ENCODE results near the gene NFASC. TPM values are rescaled to one million over a fixed set of nuclear protein-coding genes. Genes with fewer than 3 reads are reported as not detected.

The NFASC gene
- polyA plus RNA-seq, 3 donors, result 17.2 to 22.5 (median 18.6) TPM

- no peak for DNase-seq (ENCODE audit: extremely low read depth in 1 of 11, low read depth in 9 of 11, low spot score in 4 of 11)
Measured at GRCh38 chr1:204940591-204940990, 69.9 kb downstream of the NFASC start.

- DNase-seq (ENCODE audit: extremely low read depth in 1 of 11, low read depth in 9 of 11, low spot score in 4 of 11), result peak; percentile 44 to 63 (median 55)
Measured at GRCh38 chr1:204941421-204942338, 71.0 kb downstream of the NFASC start.

GRCh38 chr1:204943495-204943894 lies 72.8 kb downstream of the NFASC start:
- no peak for DNase-seq (ENCODE audit: extremely low read depth in 1 of 11, low read depth in 9 of 11, low spot score in 4 of 11)

GRCh38 chr1:204944662-204945061 lies 74.0 kb downstream of the NFASC start:
- no peak for DNase-seq (ENCODE audit: extremely low read depth in 1 of 11, low read depth in 9 of 11, low spot score in 4 of 11)

- peak in 3 of 11 donors; percentile 20 to 37 (median 21) for DNase-seq (ENCODE audit: extremely low read depth in 1 of 11, low read depth in 9 of 11, low spot score in 4 of 11)
Measured at GRCh38 chr1:204945565-204945977, 74.9 kb downstream of the NFASC start.

GRCh38 chr1:204946640-204947039 lies 76.0 kb downstream of the NFASC start:
- no peak for DNase-seq (ENCODE audit: extremely low read depth in 1 of 11, low read depth in 9 of 11, low spot score in 4 of 11)

GRCh38 chr1:204947338-204947737 lies 76.7 kb downstream of the NFASC start:
- DNase-seq (ENCODE audit: extremely low read depth in 1 of 11, low read depth in 9 of 11, low spot score in 4 of 11), result no peak

- no peak for DNase-seq (ENCODE audit: extremely low read depth in 1 of 11, low read depth in 9 of 11, low spot score in 4 of 11)
Measured at GRCh38 chr1:204947747-204948146, 77.1 kb downstream of the NFASC start.

- no peak for DNase-seq (ENCODE audit: extremely low read depth in 1 of 11, low read depth in 9 of 11, low spot score in 4 of 11)
Measured at GRCh38 chr1:204950353-204951001, 79.8 kb downstream of the NFASC start.

GRCh38 chr1:204958317-204959307 lies 88.0 kb downstream of the NFASC start:
- DNase-seq (ENCODE audit: extremely low read depth in 1 of 11, low read depth in 9 of 11, low spot score in 4 of 11), result no peak

- no peak for DNase-seq (ENCODE audit: extremely low read depth in 1 of 11, low read depth in 9 of 11, low spot score in 4 of 11)
Measured at GRCh38 chr1:204959374-204959773, 88.7 kb downstream of the NFASC start.

- DNase-seq (ENCODE audit: extremely low read depth in 1 of 11, low read depth in 9 of 11, low spot score in 4 of 11), result no peak
Measured at GRCh38 chr1:204959836-204960235, 89.2 kb downstream of the NFASC start.

- no peak for DNase-seq (ENCODE audit: extremely low read depth in 1 of 11, low read depth in 9 of 11, low spot score in 4 of 11)
Measured at GRCh38 chr1:204960306-204961125, 89.9 kb downstream of the NFASC start.

- no peak for DNase-seq (ENCODE audit: extremely low read depth in 1 of 11, low read depth in 9 of 11, low spot score in 4 of 11)
Measured at GRCh38 chr1:204961765-204962419, 91.2 kb downstream of the NFASC start.

- DNase-seq (ENCODE audit: extremely low read depth in 1 of 11, low read depth in 9 of 11, low spot score in 4 of 11), result peak in 1 of 11 donors; percentile 15
Measured at GRCh38 chr1:204962742-204963632, 92.3 kb downstream of the NFASC start.

GRCh38 chr1:204967451-204967850 lies 96.8 kb downstream of the NFASC start:
- DNase-seq (ENCODE audit: extremely low read depth in 1 of 11, low read depth in 9 of 11, low spot score in 4 of 11), result no peak

GRCh38 chr1:204968135-204968534 lies 97.5 kb downstream of the NFASC start:
- DNase-seq (ENCODE audit: extremely low read depth in 1 of 11, low read depth in 9 of 11, low spot score in 4 of 11), result no peak
